Neuronal stem cell (in vitro differentiated cells): Measurements from ENCODE around the gene TCF20.

Source experiments
- DNase-seq: peaks from one replicate; pipeline ENCODE4 v3.0.0-alpha.2; 2013; ENCODE audit warnings: low spot score
- H2AFZ ChIP-seq: one replicate; pipeline ENCODE4 v1.6.1; 2013; ENCODE audit warnings: mild to moderate bottlenecking, low read length, inconsistent platforms
- H2AK5ac ChIP-seq: 2 replicates; pipeline ENCODE4 v1.6.1; 2013; ENCODE audit warnings: low read depth, mild to moderate bottlenecking, inconsistent platforms, low read length, moderate library complexity, mixed read lengths
- H2BK120ac ChIP-seq: 2 replicates; pipeline ENCODE4 v1.6.1; 2013; ENCODE audit warnings: low read depth, mild to moderate bottlenecking, inconsistent platforms, low read length, moderate library complexity, mixed read lengths
- H2BK12ac ChIP-seq: one replicate; pipeline ENCODE4 v1.6.1; 2013; ENCODE audit warnings: low read length, inconsistent platforms
- H2BK15ac ChIP-seq: 2 replicates; pipeline ENCODE4 v1.6.1; 2013; ENCODE audit warnings: mild to moderate bottlenecking, low read length, inconsistent platforms, mixed read lengths
- H2BK5ac ChIP-seq: one replicate; pipeline ENCODE4 v1.6.1; 2013; ENCODE audit warnings: inconsistent platforms, mild to moderate bottlenecking, low read length, moderate library complexity
- H3K14ac ChIP-seq: one replicate; pipeline ENCODE4 v1.6.1; 2013; ENCODE audit warnings: low read length, inconsistent platforms
- H3K18ac ChIP-seq: 2 replicates; pipeline ENCODE4 v1.6.1; 2013; ENCODE audit warnings: low read length, inconsistent platforms
- H3K23ac ChIP-seq: 2 replicates; pipeline ENCODE4 v1.6.1; 2013; ENCODE audit warnings: low read depth, mild to moderate bottlenecking, mixed read lengths, low read length, inconsistent platforms; ENCODE audit not compliant: poor library complexity
- H3K27ac ChIP-seq: replicated peaks from 3 replicates; pipeline ENCODE4 v1.5.1; 2013; ENCODE audit warnings: low read length, inconsistent platforms
- H3K27me3 ChIP-seq, 3 experiments: 2 replicates each; pipeline ENCODE4 v1.6.1; 2013; ENCODE audit warnings: low read length in 3 of 3, mild to moderate bottlenecking in 2 of 3, inconsistent platforms in 1 of 3, low read depth in 1 of 3, mixed read lengths in 1 of 3, moderate library complexity in 1 of 3; ENCODE audit not compliant: control insufficient read depth in 3 of 3, insufficient read depth in 3 of 3
- H3K36me3 ChIP-seq, 2 donors: replicated peaks in 1 of 2; 2 replicates each; pipeline ENCODE4 v1.6.1; 2013; ENCODE audit warnings: low read length in 2 of 2; ENCODE audit not compliant: control insufficient read depth in 2 of 2, insufficient read depth in 2 of 2
- H3K4ac ChIP-seq: 2 replicates; pipeline ENCODE4 v1.6.1; 2013; ENCODE audit warnings: inconsistent platforms, mild to moderate bottlenecking, low read length, moderate library complexity
- H3K4me1 ChIP-seq, 2 donors: 1 replicate in 1 of 2; 2 replicates in 1 of 2; pipeline ENCODE4 v1.6.1; 2013; ENCODE audit warnings: low read length in 2 of 2, low read depth in 1 of 2; ENCODE audit not compliant: control insufficient read depth in 2 of 2, insufficient read depth in 1 of 2
- H3K4me2 ChIP-seq: one replicate; pipeline ENCODE4 v1.6.1; 2013; ENCODE audit warnings: mild to moderate bottlenecking, low read length, inconsistent platforms; ENCODE audit not compliant: insufficient read depth, poor library complexity, severe bottlenecking
- H3K4me3 ChIP-seq, 2 donors: 2 replicates each; pipeline ENCODE4 v1.5.1; 2013; ENCODE audit warnings: low read length in 2 of 2, mild to moderate bottlenecking in 2 of 2, inconsistent platforms in 1 of 2, moderate library complexity in 1 of 2
- H3K79me1 ChIP-seq: one replicate; pipeline ENCODE4 v1.6.1; 2013; ENCODE audit warnings: low read depth, mild to moderate bottlenecking, inconsistent platforms, low read length, moderate library complexity
- H3K9ac ChIP-seq: one replicate; pipeline ENCODE4 v1.6.1; 2013; ENCODE audit warnings: mild to moderate bottlenecking, low read depth, low read length, inconsistent platforms; ENCODE audit not compliant: poor library complexity
- H3K9me3 ChIP-seq, 2 donors: replicated peaks in 1 of 2; 2 replicates each; pipeline versions ENCODE3 to v1.6.1; 2013; ENCODE audit warnings: low read length in 2 of 2, mild to moderate bottlenecking in 2 of 2, inconsistent platforms in 1 of 2, low read depth in 1 of 2, mixed read lengths in 1 of 2, moderate library complexity in 1 of 2; ENCODE audit not compliant: control insufficient read depth in 2 of 2, insufficient read depth in 1 of 2
- H4K8ac ChIP-seq: one replicate; pipeline ENCODE4 v1.6.1; 2013; ENCODE audit warnings: low read depth, mild to moderate bottlenecking, inconsistent platforms, low read length, moderate library complexity
- H4K91ac ChIP-seq: one replicate; pipeline ENCODE4 v1.6.1; 2013; ENCODE audit warnings: low read length, low read depth, mild to moderate bottlenecking, inconsistent platforms; ENCODE audit not compliant: poor library complexity
- WGBS, 2 donors: extraction: QIAGEN DNeasy Blood & Tissue Kit; methylation state at CpG; one replicate each; pipeline ENCODE4 v1.1.7; 2013; ENCODE audit warnings: missing lambda C conversion rate in 2 of 2, mixed read lengths in 1 of 2; ENCODE audit not compliant: insufficient read length in 2 of 2, insufficient replicate concordance in 1 of 2; ENCODE audit errors: extremely low coverage in 2 of 2; 5-methylcytosine and 5-hydroxymethylcytosine counted together

Gene TCF20

GRCh38 chr22:42236268-42236667, 34.2 kb downstream of the TCF20 start:
- Histone ChIP-seq H3K4ac (no peak overlapping the region), H2BK5ac (no peak overlapping the region), H2BK120ac (no peak overlapping the region), H3K27ac (no peak overlapping the region), H3K9me3 (peaks cover 7 to 24% of the 10 kb centered on the region in 2 donors), H4K91ac (no peak overlapping the region), H3K4me3 (no peak overlapping the region), H2BK15ac (no peak overlapping the region), H3K27me3 (no peaks in the 10 kb centered on the region), H3K36me3 (peaks cover 0 to 2% of the 10 kb centered on the region in 2 donors), H3K4me1 (no peaks in the 10 kb centered on the region), H3K18ac (no peak overlapping the region), H3K23ac (no peak overlapping the region), H2AFZ (no peak overlapping the region), H2AK5ac (no peak overlapping the region), H3K4me2 (no peak overlapping the region), H2BK12ac (no peak overlapping the region), H3K9ac (no peak overlapping the region), H3K14ac (no peak overlapping the region), H4K8ac (no peak overlapping the region), H3K79me1 (peaks cover 4% of the 10 kb centered on the region)
- WGBS, 2 donors, result no CpG with 5 or more reads among the region's 4 CpGs
- DNase-seq, result no peak

DNA sequence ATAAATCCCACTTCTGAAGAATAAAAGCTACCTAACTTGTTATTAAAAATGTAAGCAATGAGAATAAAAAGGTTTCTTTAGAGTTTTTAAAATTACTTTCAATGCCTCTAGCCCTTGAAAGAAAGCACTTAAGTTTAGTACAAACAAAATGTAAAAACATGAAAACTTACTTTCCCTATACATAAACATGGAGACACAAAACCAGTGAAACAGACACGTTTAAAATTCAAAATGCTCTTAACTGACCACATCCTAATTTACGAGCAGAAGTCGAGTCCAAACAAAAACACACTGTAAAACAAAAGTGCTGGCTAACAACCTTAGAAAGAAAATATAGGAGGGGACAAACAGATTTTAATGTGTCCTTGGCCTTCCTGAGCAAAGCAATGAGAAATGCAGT, 36.6 kb downstream of the TCF20 start:
- H3K4me2 ChIP-seq, result no peak overlapping the region
- no peak overlapping the region for H3K23ac ChIP-seq
- H3K9me3 ChIP-seq, result peaks cover 7 to 17% of the 10 kb centered on the region in 2 donors
- H3K79me1 ChIP-seq, result peaks cover 2% of the 10 kb centered on the region
- no peak overlapping the region for H3K4ac ChIP-seq
- H2AK5ac ChIP-seq, result no peak overlapping the region
- H3K27ac ChIP-seq, result no peak overlapping the region
- no peaks in the 10 kb centered on the region for H3K36me3 ChIP-seq
- H3K4me3 ChIP-seq, result no peak overlapping the region
- H3K27me3 ChIP-seq, result no peaks in the 10 kb centered on the region
- DNase-seq, result no peak
- no peak overlapping the region for H3K18ac ChIP-seq
- H2BK12ac ChIP-seq, result no peak overlapping the region
- H3K9ac ChIP-seq, result no peak overlapping the region
- no CpG with 5 or more reads among the region's 3 CpGs for WGBS, 2 donors
- H4K91ac ChIP-seq, result no peak overlapping the region
- H3K14ac ChIP-seq, result no peak overlapping the region
- H3K4me1 ChIP-seq, result peaks cover 0 to 4% of the 10 kb centered on the region in 2 donors
- no peak overlapping the region for H4K8ac ChIP-seq
- no peak overlapping the region for H2BK5ac ChIP-seq
- H2BK120ac ChIP-seq, result no peak overlapping the region
- no peak overlapping the region for H2AFZ ChIP-seq
- H2BK15ac ChIP-seq, result no peak overlapping the region

- Histone ChIP-seq H3K27ac (no peak overlapping the region), H3K4ac (no peak overlapping the region), H3K4me2 (no peak overlapping the region), H3K4me1 (peaks cover 4 to 5% of the 10 kb centered on the region in 2 donors), H3K79me1 (peaks cover 2% of the 10 kb centered on the region), H2BK12ac (no peak overlapping the region), H4K91ac (no peak overlapping the region), H2BK15ac (no peak overlapping the region), H3K4me3 (no peak overlapping the region), H3K9ac (no peak overlapping the region), H3K23ac (no peak overlapping the region), H4K8ac (no peak overlapping the region), H3K27me3 (no peaks in the 10 kb centered on the region), H3K14ac (no peak overlapping the region), H3K36me3 (no peaks in the 10 kb centered on the region), H2AK5ac (no peak overlapping the region), H2AFZ (no peak overlapping the region), H3K18ac (no peak overlapping the region), H2BK5ac (no peak overlapping the region), H2BK120ac (no peak overlapping the region), H3K9me3 (peaks cover 0 to under 1% of the 10 kb centered on the region in 2 donors)
- WGBS, 2 donors, result no CpG with 5 or more reads among the region's 3 CpGs
- no peak for DNase-seq
These were observed 38.5 kb downstream of the TCF20 start for GRCh38 chr22:42231929-42232328.

GRCh38 chr22:42229455-42230149, 40.9 kb downstream of the TCF20 start:
- Histone ChIP-seq H2AK5ac (no peak overlapping the region), H2BK15ac (no peak overlapping the region), H3K27me3 (no peaks in the 10 kb centered on the region), H3K4ac (no peak overlapping the region), H3K4me2 (no peak overlapping the region), H4K91ac (no peak overlapping the region), H3K23ac (no peak overlapping the region), H3K18ac (no peak overlapping the region), H3K14ac (no peak overlapping the region), H3K9ac (no peak overlapping the region), H4K8ac (no peak overlapping the region), H3K9me3 (no peaks in the 10 kb centered on the region), H3K4me3 (no peak overlapping the region), H3K4me1 (peaks cover 4 to 5% of the 10 kb centered on the region in 2 donors), H3K79me1 (peaks cover 2% of the 10 kb centered on the region), H3K36me3 (no peaks in the 10 kb centered on the region), H2BK12ac (no peak overlapping the region), H3K27ac (no peak overlapping the region), H2AFZ (no peak overlapping the region), H2BK120ac (no peak overlapping the region), H2BK5ac (no peak overlapping the region)
- DNase-seq, result no peak
- WGBS, 2 donors, result no CpG with 5 or more reads among the region's 6 CpGs
